ENCODE data around the gene SETD3. TPM values are rescaled to one million over a fixed set of nuclear protein-coding genes. Genes with fewer than 3 reads are reported as not detected.

SETD3 gene
- total RNA-seq, 6 experiments from 2014 or later = 24.7 to 42.0 (median 28.8) TPM

DNA sequence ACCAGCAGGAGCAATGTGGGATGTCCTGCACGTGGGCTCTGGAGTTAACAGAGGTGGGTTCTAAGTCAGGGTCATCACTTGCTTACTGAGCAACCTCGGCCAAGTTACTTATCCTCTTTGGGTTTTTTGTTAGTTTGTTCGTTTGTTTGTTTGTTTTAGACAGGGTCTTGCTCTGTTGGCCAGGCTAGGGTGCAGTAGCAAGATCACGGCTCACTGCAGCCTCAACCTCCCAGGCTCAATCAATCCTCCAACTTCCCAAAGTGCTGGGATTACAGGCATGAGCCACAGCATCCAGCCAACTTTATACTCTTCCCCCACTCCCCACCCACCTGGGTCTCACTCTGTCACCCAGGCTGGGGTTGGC, 78.4 kb downstream of the SETD3 start:
- WGBS (ENCODE audit: insufficient coverage, low coverage, low lambda C conversion rate, missing lambda C conversion rate) = 22% methylated on average over 3 of the region's 4 CpGs
- Histone ChIP-seq H3K4me3 (no peak overlapping the region), H3K36me3 (peaks cover 0 to 40% (median 13%) of the 10 kb centered on the region in 4 donors), H3K9me3 (no peaks in the 10 kb centered on the region), H3K27me3 (no peaks in the 10 kb centered on the region), H3K27ac (no peak overlapping the region), H3K4me1 (peaks cover 0 to 11% (median 4%) of the 10 kb centered on the region in 4 donors)
- no peak for DNase-seq
- no peak for ATAC-seq
- intact Hi-C loops (cut with DNase I) = no loop called here
- no peak for TF ChIP-seq CTCF (IDR thresholded peaks at IDR 0.05)
- no peak for TF ChIP-seq POLR2A (IDR thresholded peaks at IDR 0.05)

DNA sequence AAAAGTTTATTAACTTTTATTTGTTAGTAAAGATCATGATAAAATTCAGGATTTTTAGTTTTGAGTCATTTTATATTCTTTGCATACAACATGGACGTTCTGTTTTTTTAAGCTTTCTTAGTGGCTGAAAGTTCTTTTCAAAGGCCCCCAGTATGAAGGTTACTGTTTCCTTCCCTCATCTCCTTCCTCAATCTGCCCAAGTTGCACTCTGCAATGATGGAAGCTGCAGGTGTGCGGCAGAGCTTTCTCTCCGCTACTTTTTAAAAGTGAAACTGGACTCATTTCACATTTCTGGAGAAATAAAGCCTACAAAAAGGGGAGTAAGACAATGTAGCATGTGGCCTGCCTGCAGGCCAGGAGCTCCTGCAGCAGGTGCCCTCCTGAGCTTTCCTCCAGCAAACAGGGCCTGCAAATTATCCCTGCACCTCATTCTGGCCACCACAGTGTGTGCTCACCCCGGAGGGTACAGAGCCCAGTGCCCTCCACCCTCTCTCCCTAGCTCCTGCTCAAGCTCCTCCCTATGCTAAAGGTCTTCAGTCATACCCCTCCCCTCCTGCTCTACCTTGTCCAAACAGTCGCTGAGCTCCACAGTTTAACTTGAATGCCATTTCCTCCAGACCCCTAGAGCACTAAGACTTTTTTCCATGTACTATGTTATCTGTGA, 78.9 kb downstream of the SETD3 start:
- intact Hi-C loops (cut with DNase I) = no loop called here
- Histone ChIP-seq H3K27me3 (no peaks in the 10 kb centered on the region), H3K9me3 (no peaks in the 10 kb centered on the region), H3K27ac (no peak overlapping the region), H3K4me1 (peaks cover 0 to 11% (median 4%) of the 10 kb centered on the region in 4 donors), H3K36me3 (peaks cover 0 to 45% (median 13%) of the 10 kb centered on the region in 4 donors), H3K4me3 (peak overlapping the region in 1 of 3 donors; percentile 9)
- no peak for TF ChIP-seq POLR2A (IDR thresholded peaks at IDR 0.05)
- TF ChIP-seq CTCF (IDR thresholded peaks at IDR 0.05) = no peak
- ATAC-seq = peak; percentile 91 to 99 (median 96)
- DNase-seq = no peak
- WGBS (ENCODE audit: insufficient coverage, low coverage, low lambda C conversion rate, missing lambda C conversion rate) = 25% methylated on average over 5 of the region's 5 CpGs

GRCh38 chr14:99401211-99401610, 79.4 kb downstream of the SETD3 start:
- WGBS (ENCODE audit: insufficient coverage, low coverage, low lambda C conversion rate, missing lambda C conversion rate) = 72% methylated on average over 4 of the region's 4 CpGs
- no peaks in the 10 kb centered on the region for H3K9me3 ChIP-seq
- peaks cover 0 to 11% (median 5%) of the 10 kb centered on the region in 4 donors for H3K4me1 ChIP-seq
- H3K36me3 ChIP-seq = peaks cover 0 to 46% (median 13%) of the 10 kb centered on the region in 4 donors
- H3K27ac ChIP-seq = no peak overlapping the region
- DNase-seq (no peak), ATAC-seq (no peak)
- intact Hi-C loops (cut with DNase I) = no loop called here
- H3K4me3 ChIP-seq = no peak overlapping the region
- TF ChIP-seq POLR2A (IDR thresholded peaks at IDR 0.05) (no peak), CTCF (IDR thresholded peaks at IDR 0.05) (no peak)
- H3K27me3 ChIP-seq = no peaks in the 10 kb centered on the region

GRCh38 chr14:99397698-99398097, 83.0 kb downstream of the SETD3 start:
- DNase-seq (no peak), ATAC-seq (no peak)
- intact Hi-C loops (cut with DNase I) = no loop called here
- no peak overlapping the region for H3K27ac ChIP-seq
- H3K9me3 ChIP-seq = no peaks in the 10 kb centered on the region
- peaks cover 0 to 18% (median 6%) of the 10 kb centered on the region in 4 donors for H3K4me1 ChIP-seq
- H3K36me3 ChIP-seq = peaks cover 0 to 33% (median 12%) of the 10 kb centered on the region in 4 donors
- no peak for TF ChIP-seq CTCF (IDR thresholded peaks at IDR 0.05)
- TF ChIP-seq POLR2A (IDR thresholded peaks at IDR 0.05) = no peak
- H3K4me3 ChIP-seq = no peak overlapping the region
- no peaks in the 10 kb centered on the region for H3K27me3 ChIP-seq
- 95% methylated on average over 2 of the region's 2 CpGs for WGBS (ENCODE audit: insufficient coverage, low coverage, low lambda C conversion rate, missing lambda C conversion rate)

Data from right lobe of liver (tissue), 6 donors.